ENCODE measurements around the gene DCST1. TPM values are rescaled to one million over a fixed set of nuclear protein-coding genes. Genes with fewer than 3 reads are reported as not detected.

DCST1 gene
- polyA plus RNA-seq, 1 experiment = not detected

DNA sequence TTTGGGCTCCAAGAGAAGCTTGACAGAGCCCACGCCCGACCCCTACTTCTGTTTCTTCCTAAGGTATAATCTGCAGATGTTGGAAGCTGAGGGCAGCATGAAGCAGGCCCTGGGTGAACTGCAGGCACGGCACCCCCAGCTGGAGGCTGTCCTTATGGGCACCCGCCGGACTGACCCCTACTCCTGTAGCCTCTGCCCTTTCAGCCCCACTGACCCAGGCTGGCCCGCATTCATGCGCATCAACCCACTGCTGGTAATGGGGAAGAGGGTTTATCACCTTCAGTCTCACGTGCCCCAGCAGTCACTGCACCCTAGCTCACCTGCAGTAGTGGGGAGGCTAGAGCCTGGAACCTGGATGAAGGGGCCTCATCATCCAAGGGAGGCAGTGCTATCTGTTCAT lies 43.3 kb upstream of the DCST1 start:
- TF ChIP-seq CTCF (IDR thresholded peaks at IDR 0.05; ENCODE audit: insufficient read depth, low read depth, low read length) = no peak
- DNase-seq (ENCODE audit: low read depth) = no peak
- H3K4me3 ChIP-seq (ENCODE audit: low read depth, low read length) = no peak overlapping the region
- ChIA-PET CTCF (no interaction called here), POLR2A (no interaction called here)
- no peaks in the 10 kb centered on the region for H3K27me3 ChIP-seq (ENCODE audit: control insufficient read depth, insufficient read depth, low read length)
- peaks cover 17% of the 10 kb centered on the region for H3K36me3 ChIP-seq (ENCODE audit: control insufficient read depth, insufficient read depth, low read length)

GRCh38 chr1:154992721-154993571 lies 40.7 kb upstream of the DCST1 start:
- H3K4me3 ChIP-seq (ENCODE audit: low read depth, low read length) = no peak overlapping the region
- TF ChIP-seq CTCF (IDR thresholded peaks at IDR 0.05; ENCODE audit: insufficient read depth, low read depth, low read length) = peak; percentile 28
- DNase-seq (ENCODE audit: low read depth) = no peak
- no peaks in the 10 kb centered on the region for H3K27me3 ChIP-seq (ENCODE audit: control insufficient read depth, insufficient read depth, low read length)
- peaks cover 14% of the 10 kb centered on the region for H3K36me3 ChIP-seq (ENCODE audit: control insufficient read depth, insufficient read depth, low read length)
- CTCF ChIA-PET = interaction anchor here (0.6 to 9.0 kb wide), 6 partner anchors 10 to 96 kb away, joined by 3 to 95 read pairs (median 10); partner anchors contain the start of genes ADAM15, FLAD1 and PBXIP1
- POLR2A ChIA-PET = no interaction called here

GRCh38 chr1:154993572-154994268 lies 39.9 kb upstream of the DCST1 start, which contains the start of gene LENEP:
Gene LENEP (plus strand): TSS chr1:154993586. CDS start chr1:154993608, 22 bp downstream.
- H3K27me3 ChIP-seq (ENCODE audit: control insufficient read depth, insufficient read depth, low read length) = no peaks in the 10 kb centered on the region
- ChIA-PET CTCF (interaction anchor here (0.6 to 9.0 kb wide), 9 partner anchors 10 to 97 kb away, joined by 3 to 95 read pairs (median 5); partner anchors contain the start of genes ADAM15, FLAD1, PBXIP1 and SHC1), POLR2A (interaction anchor here (0.5 to 0.6 kb wide), 2 partner anchors 27 to 1718 kb away, joined by 3 to 4 read pairs; no protein-coding TSS in a partner anchor)
- no peak for TF ChIP-seq CTCF (IDR thresholded peaks at IDR 0.05; ENCODE audit: insufficient read depth, low read depth, low read length)
- no peak within 1 kb of the TSS for H3K4me3 ChIP-seq (ENCODE audit: low read depth, low read length)
- DNase-seq (ENCODE audit: low read depth) = no peak
- H3K36me3 ChIP-seq (ENCODE audit: control insufficient read depth, insufficient read depth, low read length) = peaks cover 8% of the 10 kb centered on the region

- POLR2A ChIA-PET = interaction anchor here (0.5 to 0.6 kb wide), 2 partner anchors 28 to 1717 kb away, joined by 3 to 4 read pairs; no protein-coding TSS in a partner anchor
- DNase-seq (ENCODE audit: low read depth) = no peak
Observed at GRCh38 chr1:154994269-154994587, 39.4 kb upstream of the DCST1 start.

More at GRCh38 chr1:154994269-154994587, 39.4 kb upstream of the DCST1 start:
- CTCF ChIA-PET = interaction anchor here (1.1 to 9.0 kb wide), 8 partner anchors 11 to 57 kb away, joined by 3 to 95 read pairs (median 6); partner anchors contain the start of genes ADAM15, FLAD1, PBXIP1 and SHC1
- H3K4me3 ChIP-seq (ENCODE audit: low read depth, low read length) = no peak overlapping the region
- TF ChIP-seq CTCF (IDR thresholded peaks at IDR 0.05; ENCODE audit: insufficient read depth, low read depth, low read length) = no peak
- no peaks in the 10 kb centered on the region for H3K27me3 ChIP-seq (ENCODE audit: control insufficient read depth, insufficient read depth, low read length)
- H3K36me3 ChIP-seq (ENCODE audit: control insufficient read depth, insufficient read depth, low read length) = peaks cover 5% of the 10 kb centered on the region; the same call in 1 of the 2 replicates

Measured in BJ (cell line).